ENCODE results near the gene PRKCH. TPM values are rescaled to one million over a fixed set of nuclear protein-coding genes. Genes with fewer than 3 reads are reported as not detected.

The PRKCH gene
- total RNA-seq, 1 experiment from 2014 or later, result 10.3 TPM

DNA sequence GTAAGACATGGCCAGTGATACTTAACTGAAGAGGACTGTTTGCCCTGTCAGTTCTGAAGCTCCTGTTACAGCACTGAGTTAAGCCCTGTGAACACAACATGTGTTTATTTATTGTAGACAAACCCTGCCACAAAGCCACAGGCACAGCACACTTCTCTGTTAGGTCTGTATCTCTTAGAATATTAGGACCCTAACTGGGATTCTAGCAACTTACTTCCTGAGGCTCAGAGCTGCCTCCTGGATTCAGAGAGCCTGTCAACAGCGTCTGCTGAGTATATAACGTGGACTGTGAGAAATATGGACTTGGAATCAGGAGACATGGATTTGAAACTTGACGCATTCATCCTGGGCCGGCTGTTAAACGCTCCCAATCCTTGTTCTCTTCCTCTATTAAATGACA, 238.9 kb downstream of the PRKCH start:
- H3K4me1 Mint-ChIP-seq, result peaks cover 31% of the 10 kb centered on the region
- TF ChIP-seq ZNF671 (CRISPR knock-in tag; IDR thresholded peaks at IDR 0.05), result no peak
- TF ChIP-seq NR2C2 (CRISPR knock-in tag; IDR thresholded peaks at IDR 0.05), result no peak
- TF ChIP-seq, protein P1, sequence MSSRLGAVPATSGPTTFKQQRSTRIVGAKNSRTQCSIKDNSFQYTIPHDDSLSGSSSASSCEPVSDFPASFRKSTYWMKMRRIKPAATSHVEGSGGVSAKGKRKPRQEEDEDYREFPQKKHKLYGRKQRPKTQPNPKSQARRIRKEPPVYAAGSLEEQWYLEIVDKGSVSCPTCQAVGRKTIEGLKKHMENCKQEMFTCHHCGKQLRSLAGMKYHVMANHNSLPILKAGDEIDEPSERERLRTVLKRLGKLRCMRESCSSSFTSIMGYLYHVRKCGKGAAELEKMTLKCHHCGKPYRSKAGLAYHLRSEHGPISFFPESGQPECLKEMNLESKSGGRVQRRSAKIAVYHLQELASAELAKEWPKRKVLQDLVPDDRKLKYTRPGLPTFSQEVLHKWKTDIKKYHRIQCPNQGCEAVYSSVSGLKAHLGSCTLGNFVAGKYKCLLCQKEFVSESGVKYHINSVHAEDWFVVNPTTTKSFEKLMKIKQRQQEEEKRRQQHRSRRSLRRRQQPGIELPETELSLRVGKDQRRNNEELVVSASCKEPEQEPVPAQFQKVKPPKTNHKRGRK (CRISPR knock-in tag; IDR thresholded peaks at IDR 0.05; ENCODE audit: borderline replicate concordance), result no peak
- TF ChIP-seq TP53 (CRISPR knock-in tag; IDR thresholded peaks at IDR 0.05), result no peak
- TF ChIP-seq, protein P2, sequence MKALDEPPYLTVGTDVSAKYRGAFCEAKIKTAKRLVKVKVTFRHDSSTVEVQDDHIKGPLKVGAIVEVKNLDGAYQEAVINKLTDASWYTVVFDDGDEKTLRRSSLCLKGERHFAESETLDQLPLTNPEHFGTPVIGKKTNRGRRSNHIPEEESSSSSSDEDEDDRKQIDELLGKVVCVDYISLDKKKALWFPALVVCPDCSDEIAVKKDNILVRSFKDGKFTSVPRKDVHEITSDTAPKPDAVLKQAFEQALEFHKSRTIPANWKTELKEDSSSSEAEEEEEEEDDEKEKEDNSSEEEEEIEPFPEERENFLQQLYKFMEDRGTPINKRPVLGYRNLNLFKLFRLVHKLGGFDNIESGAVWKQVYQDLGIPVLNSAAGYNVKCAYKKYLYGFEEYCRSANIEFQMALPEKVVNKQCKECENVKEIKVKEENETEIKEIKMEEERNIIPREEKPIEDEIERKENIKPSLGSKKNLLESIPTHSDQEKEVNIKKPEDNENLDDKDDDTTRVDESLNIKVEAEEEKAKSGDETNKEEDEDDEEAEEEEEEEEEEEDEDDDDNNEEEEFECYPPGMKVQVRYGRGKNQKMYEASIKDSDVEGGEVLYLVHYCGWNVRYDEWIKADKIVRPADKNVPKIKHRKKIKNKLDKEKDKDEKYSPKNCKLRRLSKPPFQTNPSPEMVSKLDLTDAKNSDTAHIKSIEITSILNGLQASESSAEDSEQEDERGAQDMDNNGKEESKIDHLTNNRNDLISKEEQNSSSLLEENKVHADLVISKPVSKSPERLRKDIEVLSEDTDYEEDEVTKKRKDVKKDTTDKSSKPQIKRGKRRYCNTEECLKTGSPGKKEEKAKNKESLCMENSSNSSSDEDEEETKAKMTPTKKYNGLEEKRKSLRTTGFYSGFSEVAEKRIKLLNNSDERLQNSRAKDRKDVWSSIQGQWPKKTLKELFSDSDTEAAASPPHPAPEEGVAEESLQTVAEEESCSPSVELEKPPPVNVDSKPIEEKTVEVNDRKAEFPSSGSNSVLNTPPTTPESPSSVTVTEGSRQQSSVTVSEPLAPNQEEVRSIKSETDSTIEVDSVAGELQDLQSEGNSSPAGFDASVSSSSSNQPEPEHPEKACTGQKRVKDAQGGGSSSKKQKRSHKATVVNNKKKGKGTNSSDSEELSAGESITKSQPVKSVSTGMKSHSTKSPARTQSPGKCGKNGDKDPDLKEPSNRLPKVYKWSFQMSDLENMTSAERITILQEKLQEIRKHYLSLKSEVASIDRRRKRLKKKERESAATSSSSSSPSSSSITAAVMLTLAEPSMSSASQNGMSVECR (CRISPR knock-in tag; IDR thresholded peaks at IDR 0.05; ENCODE audit: borderline replicate concordance), result no peak
- TF ChIP-seq ESRRA (CRISPR knock-in tag; IDR thresholded peaks at IDR 0.05; ENCODE audit: borderline replicate concordance), result no peak
- TF ChIP-seq NR3C1 (CRISPR knock-in tag; conservative IDR thresholded peaks at IDR 0.05; ENCODE audit: low read depth), result no peak
- TF ChIP-seq MYBL2 (CRISPR knock-in tag; IDR thresholded peaks at IDR 0.05), result no peak
- ATAC-seq (no peak), DNase-seq (ENCODE audit: low spot score) (no peak)
- H3K27me3 Mint-ChIP-seq (ENCODE audit: low read depth), result no peaks in the 10 kb centered on the region; the same call in 1 of the 2 replicates
- no peak overlapping the region for H3K27ac Mint-ChIP-seq
- CTCF ChIA-PET, result interaction anchor here (0.6 to 2.0 kb wide), 2 partner anchors 8 to 171 kb away, joined by 3 to 7 read pairs; no protein-coding TSS in a partner anchor
- peaks cover 6% of the 10 kb centered on the region for H3K9me3 Mint-ChIP-seq
- POLR2A ChIA-PET, result interaction anchor here (0.6 kb wide), 1 partner anchor 203 kb away, joined by 4 read pairs; no protein-coding TSS in a partner anchor
- no peaks in the 10 kb centered on the region for H3K36me3 Mint-ChIP-seq
- no peak overlapping the region for H3K4me3 Mint-ChIP-seq

- peaks cover 6% of the 10 kb centered on the region for H3K9me3 Mint-ChIP-seq
- no peak overlapping the region for H3K27ac Mint-ChIP-seq
- ChIA-PET CTCF (interaction anchor here (1.4 kb wide), 1 partner anchor 10 kb away, joined by 5 read pairs; no protein-coding TSS in a partner anchor), POLR2A (no interaction called here)
- H3K36me3 Mint-ChIP-seq, result no peaks in the 10 kb centered on the region
- ATAC-seq (peak; percentile 46), DNase-seq (ENCODE audit: low spot score) (no peak)
- no peak overlapping the region for H3K4me3 Mint-ChIP-seq
- H3K4me1 Mint-ChIP-seq, result peaks cover 31% of the 10 kb centered on the region
- H3K27me3 Mint-ChIP-seq (ENCODE audit: low read depth), result no peaks in the 10 kb centered on the region; the same call in 1 of the 2 replicates
- TF ChIP-seq ATF1 (CRISPR knock-in tag; IDR thresholded peaks at IDR 0.05) (no peak), FOXJ3 (CRISPR knock-in tag; IDR thresholded peaks at IDR 0.05; ENCODE audit: borderline replicate concordance) (no peak), ZNF671 (CRISPR knock-in tag; IDR thresholded peaks at IDR 0.05) (no peak), ATF6 (CRISPR knock-in tag; IDR thresholded peaks at IDR 0.05) (no peak), RELA (CRISPR knock-in tag; IDR thresholded peaks at IDR 0.05; ENCODE audit: borderline replicate concordance) (no peak), ZNF121 (CRISPR knock-in tag; IDR thresholded peaks at IDR 0.05) (no peak), FOXP1 (CRISPR knock-in tag; IDR thresholded peaks at IDR 0.05; ENCODE audit: borderline replicate concordance) (no peak), ZBTB43 (CRISPR knock-in tag; IDR thresholded peaks at IDR 0.05) (no peak), SMAD3 (CRISPR knock-in tag; IDR thresholded peaks at IDR 0.05; ENCODE audit: borderline replicate concordance) (no peak), TCF7 (CRISPR knock-in tag; IDR thresholded peaks at IDR 0.05; ENCODE audit: low read depth) (no peak), SOX15 (CRISPR knock-in tag; IDR thresholded peaks at IDR 0.05) (no peak)
- TF ChIP-seq, protein P1 (CRISPR knock-in tag; IDR thresholded peaks at IDR 0.05; ENCODE audit: borderline replicate concordance), result no peak
- TF ChIP-seq, protein P3, sequence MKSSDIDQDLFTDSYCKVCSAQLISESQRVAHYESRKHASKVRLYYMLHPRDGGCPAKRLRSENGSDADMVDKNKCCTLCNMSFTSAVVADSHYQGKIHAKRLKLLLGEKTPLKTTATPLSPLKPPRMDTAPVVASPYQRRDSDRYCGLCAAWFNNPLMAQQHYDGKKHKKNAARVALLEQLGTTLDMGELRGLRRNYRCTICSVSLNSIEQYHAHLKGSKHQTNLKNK (CRISPR knock-in tag; IDR thresholded peaks at IDR 0.05), result no peak
- TF ChIP-seq, protein P4, sequence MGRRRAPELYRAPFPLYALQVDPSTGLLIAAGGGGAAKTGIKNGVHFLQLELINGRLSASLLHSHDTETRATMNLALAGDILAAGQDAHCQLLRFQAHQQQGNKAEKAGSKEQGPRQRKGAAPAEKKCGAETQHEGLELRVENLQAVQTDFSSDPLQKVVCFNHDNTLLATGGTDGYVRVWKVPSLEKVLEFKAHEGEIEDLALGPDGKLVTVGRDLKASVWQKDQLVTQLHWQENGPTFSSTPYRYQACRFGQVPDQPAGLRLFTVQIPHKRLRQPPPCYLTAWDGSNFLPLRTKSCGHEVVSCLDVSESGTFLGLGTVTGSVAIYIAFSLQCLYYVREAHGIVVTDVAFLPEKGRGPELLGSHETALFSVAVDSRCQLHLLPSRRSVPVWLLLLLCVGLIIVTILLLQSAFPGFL (CRISPR knock-in tag; IDR thresholded peaks at IDR 0.05; ENCODE audit: borderline replicate concordance), result no peak
These were observed 239.7 kb downstream of the PRKCH start for GRCh38 chr14:61561104-61561503.

Measured in WTC11 (cell line).